C4-2B (cell line): ENCODE data around the gene POLK.
"Not testable (repeated sequence)": the region's sequence is repeated elsewhere in the genome, so short reads cannot be mapped to it uniquely, and the experiment has no call there.

Source experiments
- H3K27ac ChIP-seq: fragments of 450-650 bp; 2 replicates; pipeline ENCODE4 v1.5.1; 2017
- ZFX ChIP-seq: fragments of 450-650 bp; IDR thresholded peaks from 2 replicates; pipeline ENCODE4 v1.6.1; 2017
- TF ChIP-seq, protein P1 (sequence below): fragments of 450-650 bp; conservative IDR thresholded peaks from 2 replicates; pipeline ENCODE4 v1.5.1; 2017; ENCODE audit warnings: mild to moderate bottlenecking

The POLK gene

DNA sequence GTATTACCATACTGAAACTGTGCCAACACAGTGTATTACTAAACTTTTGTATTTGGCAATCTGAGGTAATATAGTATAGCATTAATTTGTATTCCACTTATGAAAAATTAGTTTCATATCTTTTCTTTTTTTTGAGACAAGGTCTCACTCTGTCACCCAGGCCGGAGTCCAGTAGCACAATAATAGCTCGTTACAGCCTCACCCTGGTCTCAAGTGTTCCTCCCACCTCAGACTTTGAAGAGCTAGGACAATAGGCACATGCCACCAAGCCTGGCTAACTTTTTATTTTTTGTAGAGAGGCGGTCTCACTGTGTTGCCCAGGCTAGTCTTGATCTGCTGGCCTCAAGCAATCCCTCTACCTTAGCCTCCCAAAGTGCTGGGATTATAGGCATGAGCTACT lies 36.1 kb downstream of the POLK start:
- TF ChIP-seq, protein P1, sequence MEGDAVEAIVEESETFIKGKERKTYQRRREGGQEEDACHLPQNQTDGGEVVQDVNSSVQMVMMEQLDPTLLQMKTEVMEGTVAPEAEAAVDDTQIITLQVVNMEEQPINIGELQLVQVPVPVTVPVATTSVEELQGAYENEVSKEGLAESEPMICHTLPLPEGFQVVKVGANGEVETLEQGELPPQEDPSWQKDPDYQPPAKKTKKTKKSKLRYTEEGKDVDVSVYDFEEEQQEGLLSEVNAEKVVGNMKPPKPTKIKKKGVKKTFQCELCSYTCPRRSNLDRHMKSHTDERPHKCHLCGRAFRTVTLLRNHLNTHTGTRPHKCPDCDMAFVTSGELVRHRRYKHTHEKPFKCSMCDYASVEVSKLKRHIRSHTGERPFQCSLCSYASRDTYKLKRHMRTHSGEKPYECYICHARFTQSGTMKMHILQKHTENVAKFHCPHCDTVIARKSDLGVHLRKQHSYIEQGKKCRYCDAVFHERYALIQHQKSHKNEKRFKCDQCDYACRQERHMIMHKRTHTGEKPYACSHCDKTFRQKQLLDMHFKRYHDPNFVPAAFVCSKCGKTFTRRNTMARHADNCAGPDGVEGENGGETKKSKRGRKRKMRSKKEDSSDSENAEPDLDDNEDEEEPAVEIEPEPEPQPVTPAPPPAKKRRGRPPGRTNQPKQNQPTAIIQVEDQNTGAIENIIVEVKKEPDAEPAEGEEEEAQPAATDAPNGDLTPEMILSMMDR = no peak
- no peak for TF ChIP-seq ZFX
- H3K27ac ChIP-seq = no peak overlapping the region

DNA sequence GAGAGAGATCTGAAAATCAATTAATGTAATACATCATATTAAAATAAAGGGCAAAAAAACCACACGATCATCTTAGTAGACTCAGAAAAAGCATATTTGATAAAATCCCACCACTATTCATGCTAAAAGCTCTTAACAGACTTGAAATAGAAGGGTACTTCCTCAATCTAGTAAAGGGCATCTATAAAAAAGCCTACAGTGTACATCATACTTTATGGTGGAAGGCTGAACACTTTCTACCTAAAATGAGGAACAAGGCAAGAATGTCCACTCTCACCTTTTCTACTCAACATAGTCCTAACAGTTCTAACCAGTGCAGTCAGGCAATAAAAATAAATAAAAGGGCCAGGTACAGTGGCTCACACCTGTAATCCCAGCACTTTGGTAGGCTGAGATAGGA lies 38.9 kb downstream of the POLK start:
- no peak for TF ChIP-seq ZFX
- H3K27ac ChIP-seq = no peak overlapping the region

- TF ChIP-seq, protein P1 = no peak
- no peak for TF ChIP-seq ZFX
- H3K27ac ChIP-seq = no peak overlapping the region
These were observed 39.8 kb downstream of the POLK start for GRCh38 chr5:75551471-75551870.

DNA sequence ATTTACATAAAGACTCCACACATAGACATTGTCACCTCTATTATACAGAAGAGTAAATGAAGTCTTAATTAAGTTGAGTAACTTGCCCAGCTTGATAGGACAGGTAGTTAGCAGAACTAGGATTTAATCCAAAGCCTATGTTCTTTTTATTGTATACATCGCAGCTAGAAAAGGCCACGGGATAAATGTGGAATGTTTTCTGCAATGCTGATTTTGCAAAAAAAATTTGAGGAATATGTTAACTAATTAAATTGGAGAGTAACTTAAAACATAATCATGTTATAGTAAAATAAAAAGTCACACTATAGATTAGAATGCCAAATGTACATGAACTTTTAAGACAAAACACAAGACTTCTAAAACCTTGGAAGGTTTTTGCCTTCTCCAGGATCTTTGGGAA lies 41.1 kb downstream of the POLK start:
- TF ChIP-seq ZFX = no peak
- TF ChIP-seq, protein P1 = no peak

DNA sequence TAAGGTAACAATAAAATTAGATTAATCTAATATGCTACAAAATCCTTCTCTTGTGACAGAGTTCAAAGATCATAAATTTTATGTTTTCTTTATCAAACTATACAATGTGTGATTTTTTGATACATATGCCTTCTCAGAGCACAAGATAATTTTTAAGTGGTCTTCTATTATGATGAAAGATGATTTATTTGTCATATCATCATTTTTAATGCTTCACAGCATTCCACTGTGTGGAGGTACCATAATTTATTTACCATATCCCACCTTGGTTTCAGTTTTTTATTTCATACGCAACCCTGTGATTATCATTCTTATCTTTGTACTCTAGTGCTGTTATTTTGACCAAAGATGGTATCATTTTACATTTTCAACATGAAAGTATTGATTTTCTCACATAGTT lies 41.7 kb downstream of the POLK start:
- TF ChIP-seq, protein P1 = no peak
- no peak for TF ChIP-seq ZFX
- no peak overlapping the region for H3K27ac ChIP-seq

More for the DNA sequence above, 41.1 kb downstream of the POLK start:
- H3K27ac ChIP-seq = no peak overlapping the region

DNA sequence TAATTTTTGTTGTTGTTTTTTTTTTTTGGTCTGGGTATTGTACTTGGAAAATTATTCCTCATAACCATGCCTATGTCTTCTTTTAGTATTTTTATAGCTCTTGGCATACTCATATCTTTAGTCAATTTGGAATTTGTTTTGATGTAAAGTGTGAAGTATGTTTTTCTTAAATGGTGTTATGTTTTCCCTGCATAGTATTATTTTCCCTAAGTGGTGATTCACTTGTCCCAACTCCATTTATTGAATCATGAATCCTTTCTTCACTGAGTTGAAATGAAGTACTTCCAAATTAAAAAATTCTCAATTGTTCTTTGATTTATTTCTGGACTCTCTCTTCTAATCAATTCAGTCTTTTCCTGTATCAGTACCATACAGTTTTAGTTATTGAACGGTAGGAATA lies 46.5 kb downstream of the POLK start:
- H3K27ac ChIP-seq = no peak overlapping the region
- TF ChIP-seq ZFX = no peak
- TF ChIP-seq, protein P1 = no peak

DNA sequence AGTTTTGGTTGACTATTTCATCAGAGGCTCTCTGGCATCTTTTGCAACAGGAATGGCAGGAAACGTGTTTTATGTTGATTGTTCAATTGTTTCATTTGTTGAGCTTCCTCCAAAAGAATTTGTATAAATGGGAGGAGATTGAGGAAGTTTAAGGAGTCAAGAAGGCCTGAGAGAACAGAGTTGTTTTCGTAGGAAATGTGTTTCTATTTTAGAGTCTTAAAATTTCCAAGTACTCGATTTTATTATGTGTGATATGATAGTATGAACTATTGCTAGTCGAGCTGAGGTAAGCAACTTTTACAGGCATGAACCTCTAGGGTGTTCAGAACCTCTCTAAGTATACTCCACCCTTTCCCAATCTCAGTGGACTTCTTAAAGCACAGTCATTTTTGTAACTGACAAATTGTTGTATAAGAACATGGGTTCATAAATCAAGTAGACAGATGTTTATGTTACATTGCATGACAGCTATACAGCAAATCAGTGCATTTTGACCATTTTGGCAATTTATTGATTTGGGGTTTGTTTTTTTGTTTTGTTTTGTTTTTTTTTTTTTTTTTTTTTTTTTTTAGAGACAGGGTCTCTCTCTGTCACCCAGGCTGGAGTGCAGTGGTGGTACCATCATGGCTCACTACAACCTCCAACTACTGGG lies 47.4 kb downstream of the POLK start:
- no peak overlapping the region for H3K27ac ChIP-seq
- TF ChIP-seq, protein P1 = no peak
- no peak for TF ChIP-seq ZFX

GRCh38 chr5:75560655-75561054 lies 49.0 kb downstream of the POLK start:
- not testable (repeated sequence) for H3K27ac ChIP-seq

GRCh38 chr5:75565991-75566709 lies 54.5 kb downstream of the POLK start:
- H3K27ac ChIP-seq = not testable (repeated sequence)
